ENCODE results near the gene ZNF580. TPM values are rescaled to one million over a fixed set of nuclear protein-coding genes. Genes with fewer than 3 reads are reported as not detected.

ZNF580 gene
- total and polyA plus RNA-seq, 2 of the 13 experiments (the other 11 are each of a cell fraction or from before 2014, with no cell fraction given) = 4.4 to 6.0 TPM

DNA sequence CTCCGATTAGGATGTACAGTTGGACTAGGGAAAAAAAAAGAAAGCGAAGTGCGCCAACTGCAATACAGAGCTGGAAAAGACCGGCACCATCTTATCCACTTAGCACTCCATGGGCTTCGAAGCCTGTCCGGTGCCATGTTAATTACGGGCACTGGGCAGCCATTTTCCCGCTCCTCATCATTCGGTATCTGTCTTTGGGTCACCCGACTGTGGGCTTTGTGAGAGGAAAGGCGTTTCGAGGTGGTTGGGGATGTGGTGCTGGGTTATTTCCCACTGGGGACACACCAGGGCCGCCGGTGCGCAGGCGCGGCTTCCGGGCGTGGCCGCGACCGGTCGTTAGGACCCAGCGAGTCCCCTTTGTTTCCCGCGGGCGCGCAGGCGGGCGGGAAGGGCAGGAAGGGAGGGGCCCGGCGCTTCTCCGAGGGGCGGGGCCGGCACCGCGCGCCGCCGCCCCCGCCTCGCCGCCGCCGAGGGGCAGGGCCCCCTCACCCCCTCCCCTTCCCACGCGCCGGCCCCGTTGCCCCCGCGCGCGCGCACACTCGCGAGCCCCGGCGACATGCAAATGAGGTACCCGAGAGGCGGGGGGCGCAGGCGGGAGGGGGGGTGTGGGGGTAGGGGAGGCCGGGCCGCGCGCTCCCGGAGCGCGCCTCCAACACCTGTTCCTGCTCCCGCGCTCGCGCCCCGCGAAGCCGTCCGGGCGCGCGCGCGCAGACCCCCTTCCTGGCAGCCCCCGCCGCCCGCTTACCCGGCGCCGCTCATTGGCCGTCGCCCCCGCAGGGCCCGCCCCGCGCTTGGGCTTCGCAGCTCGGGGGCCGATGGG, 40.8 kb upstream of the ZNF580 start, which contains the start of gene ZNF524 (continued):
- TF ChIP-seq FOSL1 (CRISPR knock-in tag; IDR thresholded peaks at IDR 0.05; ENCODE audit: borderline replicate concordance) = no peak
- TF ChIP-seq ZNF160 (CRISPR knock-in tag; IDR thresholded peaks at IDR 0.05) = peak; percentile 73
- TF ChIP-seq, protein P1, sequence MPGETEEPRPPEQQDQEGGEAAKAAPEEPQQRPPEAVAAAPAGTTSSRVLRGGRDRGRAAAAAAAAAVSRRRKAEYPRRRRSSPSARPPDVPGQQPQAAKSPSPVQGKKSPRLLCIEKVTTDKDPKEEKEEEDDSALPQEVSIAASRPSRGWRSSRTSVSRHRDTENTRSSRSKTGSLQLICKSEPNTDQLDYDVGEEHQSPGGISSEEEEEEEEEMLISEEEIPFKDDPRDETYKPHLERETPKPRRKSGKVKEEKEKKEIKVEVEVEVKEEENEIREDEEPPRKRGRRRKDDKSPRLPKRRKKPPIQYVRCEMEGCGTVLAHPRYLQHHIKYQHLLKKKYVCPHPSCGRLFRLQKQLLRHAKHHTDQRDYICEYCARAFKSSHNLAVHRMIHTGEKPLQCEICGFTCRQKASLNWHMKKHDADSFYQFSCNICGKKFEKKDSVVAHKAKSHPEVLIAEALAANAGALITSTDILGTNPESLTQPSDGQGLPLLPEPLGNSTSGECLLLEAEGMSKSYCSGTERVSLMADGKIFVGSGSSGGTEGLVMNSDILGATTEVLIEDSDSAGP (CRISPR knock-in tag; IDR thresholded peaks at IDR 0.05; ENCODE audit: borderline replicate concordance) = no peak; the same call in 1 of the 2 replicates
- TF ChIP-seq, protein P2, sequence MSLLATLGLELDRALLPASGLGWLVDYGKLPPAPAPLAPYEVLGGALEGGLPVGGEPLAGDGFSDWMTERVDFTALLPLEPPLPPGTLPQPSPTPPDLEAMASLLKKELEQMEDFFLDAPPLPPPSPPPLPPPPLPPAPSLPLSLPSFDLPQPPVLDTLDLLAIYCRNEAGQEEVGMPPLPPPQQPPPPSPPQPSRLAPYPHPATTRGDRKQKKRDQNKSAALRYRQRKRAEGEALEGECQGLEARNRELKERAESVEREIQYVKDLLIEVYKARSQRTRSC (CRISPR knock-in tag; IDR thresholded peaks at IDR 0.05; ENCODE audit: low read depth) = no peak
- TF ChIP-seq, protein P3, sequence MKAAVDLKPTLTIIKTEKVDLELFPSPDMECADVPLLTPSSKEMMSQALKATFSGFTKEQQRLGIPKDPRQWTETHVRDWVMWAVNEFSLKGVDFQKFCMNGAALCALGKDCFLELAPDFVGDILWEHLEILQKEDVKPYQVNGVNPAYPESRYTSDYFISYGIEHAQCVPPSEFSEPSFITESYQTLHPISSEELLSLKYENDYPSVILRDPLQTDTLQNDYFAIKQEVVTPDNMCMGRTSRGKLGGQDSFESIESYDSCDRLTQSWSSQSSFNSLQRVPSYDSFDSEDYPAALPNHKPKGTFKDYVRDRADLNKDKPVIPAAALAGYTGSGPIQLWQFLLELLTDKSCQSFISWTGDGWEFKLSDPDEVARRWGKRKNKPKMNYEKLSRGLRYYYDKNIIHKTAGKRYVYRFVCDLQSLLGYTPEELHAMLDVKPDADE (CRISPR knock-in tag; IDR thresholded peaks at IDR 0.05) = 0 out of 2 replicates have a peak, but pooled peaks have one; percentile 56
- TF ChIP-seq, protein P4, sequence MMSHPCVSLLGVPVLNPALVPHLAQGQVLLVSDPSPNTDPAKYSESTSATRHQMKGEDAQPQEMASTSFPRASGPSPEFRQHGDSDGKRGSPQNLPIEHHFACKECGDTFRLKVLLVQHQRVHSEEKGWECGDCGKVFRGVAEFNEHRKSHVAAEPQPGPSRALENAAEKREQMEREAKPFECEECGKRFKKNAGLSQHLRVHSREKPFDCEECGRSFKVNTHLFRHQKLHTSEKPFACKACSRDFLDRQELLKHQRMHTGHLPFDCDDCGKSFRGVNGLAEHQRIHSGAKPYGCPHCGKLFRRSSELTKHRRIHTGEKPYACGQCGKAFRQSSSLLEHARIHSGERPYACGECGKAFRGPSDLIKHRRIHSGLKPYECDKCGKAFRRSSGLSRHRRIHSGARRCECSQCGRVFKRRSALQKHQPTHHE (CRISPR knock-in tag; IDR thresholded peaks at IDR 0.05; ENCODE audit: borderline replicate concordance) = no peak
- TF ChIP-seq SOX13 (IDR thresholded peaks at IDR 0.05) = 0 out of 2 replicates have a peak, but pooled peaks have one; percentile 22
- TF ChIP-seq SOX13 (CRISPR knock-in tag; conservative IDR thresholded peaks at IDR 0.05 in 1 of 2, IDR thresholded peaks at IDR 0.05 in 1 of 2) = peak in 1 of 2 experiments; percentile 58; a peak in 2 of 4 replicates
- TF ChIP-seq ZNF567 (CRISPR knock-in tag; IDR thresholded peaks at IDR 0.05; ENCODE audit: borderline replicate concordance) = 0 out of 2 replicates have a peak, but pooled peaks have one; percentile 36
- TF ChIP-seq, protein P5, sequence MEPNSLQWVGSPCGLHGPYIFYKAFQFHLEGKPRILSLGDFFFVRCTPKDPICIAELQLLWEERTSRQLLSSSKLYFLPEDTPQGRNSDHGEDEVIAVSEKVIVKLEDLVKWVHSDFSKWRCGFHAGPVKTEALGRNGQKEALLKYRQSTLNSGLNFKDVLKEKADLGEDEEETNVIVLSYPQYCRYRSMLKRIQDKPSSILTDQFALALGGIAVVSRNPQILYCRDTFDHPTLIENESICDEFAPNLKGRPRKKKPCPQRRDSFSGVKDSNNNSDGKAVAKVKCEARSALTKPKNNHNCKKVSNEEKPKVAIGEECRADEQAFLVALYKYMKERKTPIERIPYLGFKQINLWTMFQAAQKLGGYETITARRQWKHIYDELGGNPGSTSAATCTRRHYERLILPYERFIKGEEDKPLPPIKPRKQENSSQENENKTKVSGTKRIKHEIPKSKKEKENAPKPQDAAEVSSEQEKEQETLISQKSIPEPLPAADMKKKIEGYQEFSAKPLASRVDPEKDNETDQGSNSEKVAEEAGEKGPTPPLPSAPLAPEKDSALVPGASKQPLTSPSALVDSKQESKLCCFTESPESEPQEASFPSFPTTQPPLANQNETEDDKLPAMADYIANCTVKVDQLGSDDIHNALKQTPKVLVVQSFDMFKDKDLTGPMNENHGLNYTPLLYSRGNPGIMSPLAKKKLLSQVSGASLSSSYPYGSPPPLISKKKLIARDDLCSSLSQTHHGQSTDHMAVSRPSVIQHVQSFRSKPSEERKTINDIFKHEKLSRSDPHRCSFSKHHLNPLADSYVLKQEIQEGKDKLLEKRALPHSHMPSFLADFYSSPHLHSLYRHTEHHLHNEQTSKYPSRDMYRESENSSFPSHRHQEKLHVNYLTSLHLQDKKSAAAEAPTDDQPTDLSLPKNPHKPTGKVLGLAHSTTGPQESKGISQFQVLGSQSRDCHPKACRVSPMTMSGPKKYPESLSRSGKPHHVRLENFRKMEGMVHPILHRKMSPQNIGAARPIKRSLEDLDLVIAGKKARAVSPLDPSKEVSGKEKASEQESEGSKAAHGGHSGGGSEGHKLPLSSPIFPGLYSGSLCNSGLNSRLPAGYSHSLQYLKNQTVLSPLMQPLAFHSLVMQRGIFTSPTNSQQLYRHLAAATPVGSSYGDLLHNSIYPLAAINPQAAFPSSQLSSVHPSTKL (CRISPR knock-in tag; IDR thresholded peaks at IDR 0.05) = no peak
- TF ChIP-seq SAP130 (CRISPR knock-in tag; IDR thresholded peaks at IDR 0.05; ENCODE audit: low read depth) = peak; percentile 9; the same call in 1 of the 2 replicates
- TF ChIP-seq, protein P6, sequence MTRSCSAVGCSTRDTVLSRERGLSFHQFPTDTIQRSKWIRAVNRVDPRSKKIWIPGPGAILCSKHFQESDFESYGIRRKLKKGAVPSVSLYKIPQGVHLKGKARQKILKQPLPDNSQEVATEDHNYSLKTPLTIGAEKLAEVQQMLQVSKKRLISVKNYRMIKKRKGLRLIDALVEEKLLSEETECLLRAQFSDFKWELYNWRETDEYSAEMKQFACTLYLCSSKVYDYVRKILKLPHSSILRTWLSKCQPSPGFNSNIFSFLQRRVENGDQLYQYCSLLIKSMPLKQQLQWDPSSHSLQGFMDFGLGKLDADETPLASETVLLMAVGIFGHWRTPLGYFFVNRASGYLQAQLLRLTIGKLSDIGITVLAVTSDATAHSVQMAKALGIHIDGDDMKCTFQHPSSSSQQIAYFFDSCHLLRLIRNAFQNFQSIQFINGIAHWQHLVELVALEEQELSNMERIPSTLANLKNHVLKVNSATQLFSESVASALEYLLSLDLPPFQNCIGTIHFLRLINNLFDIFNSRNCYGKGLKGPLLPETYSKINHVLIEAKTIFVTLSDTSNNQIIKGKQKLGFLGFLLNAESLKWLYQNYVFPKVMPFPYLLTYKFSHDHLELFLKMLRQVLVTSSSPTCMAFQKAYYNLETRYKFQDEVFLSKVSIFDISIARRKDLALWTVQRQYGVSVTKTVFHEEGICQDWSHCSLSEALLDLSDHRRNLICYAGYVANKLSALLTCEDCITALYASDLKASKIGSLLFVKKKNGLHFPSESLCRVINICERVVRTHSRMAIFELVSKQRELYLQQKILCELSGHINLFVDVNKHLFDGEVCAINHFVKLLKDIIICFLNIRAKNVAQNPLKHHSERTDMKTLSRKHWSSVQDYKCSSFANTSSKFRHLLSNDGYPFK (CRISPR knock-in tag; IDR thresholded peaks at IDR 0.05; ENCODE audit: borderline replicate concordance) = no peak
- TF ChIP-seq ZNF441 (CRISPR knock-in tag; IDR thresholded peaks at IDR 0.05; ENCODE audit: borderline replicate concordance) = 0 out of 2 replicates have a peak, but pooled peaks have one; percentile 11
- peak; percentile 59; the same call in 1 of the 2 replicates for TF ChIP-seq MYC (CRISPR knock-in tag; IDR thresholded peaks at IDR 0.05; ENCODE audit: borderline replicate concordance)
